GM23338 (cell line): Measurements from ENCODE around the gene MAST4.

ENCODE experiments used
- CREB1 ChIP-seq: fragments of 250-450 bp; sonication (Bioruptor Pico); IDR thresholded peaks from 2 replicates; pipeline ENCODE4 v1.5.0; 2020; ENCODE audit warnings: low read depth, mild to moderate bottlenecking, moderate library complexity
- ETS1 ChIP-seq: IDR thresholded peaks from 2 replicates; pipeline ENCODE4 v1.6.1; 2016; ENCODE audit warnings: antibody characterized with exemption
- EZH2 ChIP-seq: fragments of 200-600 bp; sonication (generic); IDR thresholded peaks from one replicate; pipeline ENCODE4 v1.8.0; 2017; ENCODE audit warnings: antibody characterized with exemption, mild to moderate bottlenecking, low read depth; ENCODE audit not compliant: unreplicated experiment
- EZH2phosphoT487 ChIP-seq: fragments of 200-600 bp; sonication (generic); IDR thresholded peaks from one replicate; pipeline ENCODE4 v1.8.1; 2018; ENCODE audit warnings: antibody characterized with exemption; ENCODE audit not compliant: unreplicated experiment
- JUNB ChIP-seq: IDR thresholded peaks from one replicate; pipeline ENCODE4 v1.6.1; 2016; ENCODE audit warnings: antibody characterized with exemption; ENCODE audit not compliant: unreplicated experiment
- NANOG ChIP-seq: IDR thresholded peaks from 2 replicates; pipeline ENCODE4 v1.6.1; 2016; ENCODE audit warnings: antibody characterized with exemption, borderline replicate concordance
- POLR2AphosphoS5 ChIP-seq: IDR thresholded peaks from 2 replicates; pipeline ENCODE4 v1.6.1; 2016; ENCODE audit warnings: antibody characterized with exemption, low read depth
- REST ChIP-seq: IDR thresholded peaks from one replicate; pipeline ENCODE4 v1.6.1; 2018; ENCODE audit warnings: antibody characterized with exemption; ENCODE audit not compliant: unreplicated experiment
- STAT1 ChIP-seq: IDR thresholded peaks from one replicate; pipeline ENCODE4 v1.6.1; 2016; ENCODE audit warnings: antibody characterized with exemption; ENCODE audit not compliant: unreplicated experiment
- ZNF114 ChIP-seq: fragments of 250-450 bp; sonication (Bioruptor Pico); IDR thresholded peaks from 2 replicates; pipeline ENCODE4 v1.5.0; 2020; ENCODE audit warnings: mild to moderate bottlenecking, moderate library complexity
- ZNF331 ChIP-seq: fragments of 250-450 bp; sonication (Bioruptor Pico); IDR thresholded peaks from 2 replicates; pipeline ENCODE4 v1.5.0; 2020; ENCODE audit warnings: low read depth, mild to moderate bottlenecking, moderate library complexity
- TF ChIP-seq, protein P1 (sequence below), 2 experiments: fragments of 200-600 bp in 1 of 2; sonication (generic) in 1 of 2; conservative IDR thresholded peaks; 2 replicates each; pipeline versions ENCODE4 v1.5.1 to v1.6.1; 2016 to 2017; ENCODE audit warnings: antibody characterized with exemption in 2 of 2, low read depth in 2 of 2, mild to moderate bottlenecking in 2 of 2, moderate library complexity in 1 of 2
- TF ChIP-seq, protein P2 (sequence below): fragments of 250-450 bp; sonication (Bioruptor Pico); IDR thresholded peaks from 2 replicates; pipeline ENCODE4 v1.5.0; 2020; ENCODE audit warnings: mild to moderate bottlenecking, moderate library complexity

DNA sequence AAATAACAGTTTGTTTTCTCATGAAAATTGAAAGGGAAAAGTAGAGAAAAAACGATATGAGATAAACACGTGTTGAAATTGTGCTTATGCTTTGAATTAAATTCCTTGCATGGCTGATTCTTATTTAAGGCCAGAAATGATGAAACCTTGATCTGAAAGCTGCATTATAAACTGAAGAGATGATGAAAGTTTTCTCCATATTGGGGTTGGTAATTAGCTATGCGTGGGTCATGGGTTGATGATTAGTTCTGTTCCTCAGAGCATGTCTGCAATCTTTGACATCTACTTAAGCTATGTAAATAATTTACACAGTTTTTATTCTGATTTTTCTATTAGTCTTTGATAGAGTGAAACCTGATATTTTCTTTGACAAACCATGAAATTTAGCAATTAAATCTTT lies 336.3 kb downstream of the MAST4 start:
- TF ChIP-seq, protein P1, sequence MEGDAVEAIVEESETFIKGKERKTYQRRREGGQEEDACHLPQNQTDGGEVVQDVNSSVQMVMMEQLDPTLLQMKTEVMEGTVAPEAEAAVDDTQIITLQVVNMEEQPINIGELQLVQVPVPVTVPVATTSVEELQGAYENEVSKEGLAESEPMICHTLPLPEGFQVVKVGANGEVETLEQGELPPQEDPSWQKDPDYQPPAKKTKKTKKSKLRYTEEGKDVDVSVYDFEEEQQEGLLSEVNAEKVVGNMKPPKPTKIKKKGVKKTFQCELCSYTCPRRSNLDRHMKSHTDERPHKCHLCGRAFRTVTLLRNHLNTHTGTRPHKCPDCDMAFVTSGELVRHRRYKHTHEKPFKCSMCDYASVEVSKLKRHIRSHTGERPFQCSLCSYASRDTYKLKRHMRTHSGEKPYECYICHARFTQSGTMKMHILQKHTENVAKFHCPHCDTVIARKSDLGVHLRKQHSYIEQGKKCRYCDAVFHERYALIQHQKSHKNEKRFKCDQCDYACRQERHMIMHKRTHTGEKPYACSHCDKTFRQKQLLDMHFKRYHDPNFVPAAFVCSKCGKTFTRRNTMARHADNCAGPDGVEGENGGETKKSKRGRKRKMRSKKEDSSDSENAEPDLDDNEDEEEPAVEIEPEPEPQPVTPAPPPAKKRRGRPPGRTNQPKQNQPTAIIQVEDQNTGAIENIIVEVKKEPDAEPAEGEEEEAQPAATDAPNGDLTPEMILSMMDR (conservative IDR thresholded peaks at IDR 0.05; ENCODE audit: low read depth in 2 of 2) = no peak
- TF ChIP-seq ZNF331 (CRISPR knock-in tag) (no peak), EZH2 (no peak), POLR2AphosphoS5 (no peak), STAT1 (no peak), REST (no peak), CREB1 (CRISPR knock-in tag) (no peak), ETS1 (no peak), JUNB (no peak), EZH2phosphoT487 (no peak), NANOG (no peak), ZNF114 (CRISPR knock-in tag) (no peak)
- TF ChIP-seq, protein P2, sequence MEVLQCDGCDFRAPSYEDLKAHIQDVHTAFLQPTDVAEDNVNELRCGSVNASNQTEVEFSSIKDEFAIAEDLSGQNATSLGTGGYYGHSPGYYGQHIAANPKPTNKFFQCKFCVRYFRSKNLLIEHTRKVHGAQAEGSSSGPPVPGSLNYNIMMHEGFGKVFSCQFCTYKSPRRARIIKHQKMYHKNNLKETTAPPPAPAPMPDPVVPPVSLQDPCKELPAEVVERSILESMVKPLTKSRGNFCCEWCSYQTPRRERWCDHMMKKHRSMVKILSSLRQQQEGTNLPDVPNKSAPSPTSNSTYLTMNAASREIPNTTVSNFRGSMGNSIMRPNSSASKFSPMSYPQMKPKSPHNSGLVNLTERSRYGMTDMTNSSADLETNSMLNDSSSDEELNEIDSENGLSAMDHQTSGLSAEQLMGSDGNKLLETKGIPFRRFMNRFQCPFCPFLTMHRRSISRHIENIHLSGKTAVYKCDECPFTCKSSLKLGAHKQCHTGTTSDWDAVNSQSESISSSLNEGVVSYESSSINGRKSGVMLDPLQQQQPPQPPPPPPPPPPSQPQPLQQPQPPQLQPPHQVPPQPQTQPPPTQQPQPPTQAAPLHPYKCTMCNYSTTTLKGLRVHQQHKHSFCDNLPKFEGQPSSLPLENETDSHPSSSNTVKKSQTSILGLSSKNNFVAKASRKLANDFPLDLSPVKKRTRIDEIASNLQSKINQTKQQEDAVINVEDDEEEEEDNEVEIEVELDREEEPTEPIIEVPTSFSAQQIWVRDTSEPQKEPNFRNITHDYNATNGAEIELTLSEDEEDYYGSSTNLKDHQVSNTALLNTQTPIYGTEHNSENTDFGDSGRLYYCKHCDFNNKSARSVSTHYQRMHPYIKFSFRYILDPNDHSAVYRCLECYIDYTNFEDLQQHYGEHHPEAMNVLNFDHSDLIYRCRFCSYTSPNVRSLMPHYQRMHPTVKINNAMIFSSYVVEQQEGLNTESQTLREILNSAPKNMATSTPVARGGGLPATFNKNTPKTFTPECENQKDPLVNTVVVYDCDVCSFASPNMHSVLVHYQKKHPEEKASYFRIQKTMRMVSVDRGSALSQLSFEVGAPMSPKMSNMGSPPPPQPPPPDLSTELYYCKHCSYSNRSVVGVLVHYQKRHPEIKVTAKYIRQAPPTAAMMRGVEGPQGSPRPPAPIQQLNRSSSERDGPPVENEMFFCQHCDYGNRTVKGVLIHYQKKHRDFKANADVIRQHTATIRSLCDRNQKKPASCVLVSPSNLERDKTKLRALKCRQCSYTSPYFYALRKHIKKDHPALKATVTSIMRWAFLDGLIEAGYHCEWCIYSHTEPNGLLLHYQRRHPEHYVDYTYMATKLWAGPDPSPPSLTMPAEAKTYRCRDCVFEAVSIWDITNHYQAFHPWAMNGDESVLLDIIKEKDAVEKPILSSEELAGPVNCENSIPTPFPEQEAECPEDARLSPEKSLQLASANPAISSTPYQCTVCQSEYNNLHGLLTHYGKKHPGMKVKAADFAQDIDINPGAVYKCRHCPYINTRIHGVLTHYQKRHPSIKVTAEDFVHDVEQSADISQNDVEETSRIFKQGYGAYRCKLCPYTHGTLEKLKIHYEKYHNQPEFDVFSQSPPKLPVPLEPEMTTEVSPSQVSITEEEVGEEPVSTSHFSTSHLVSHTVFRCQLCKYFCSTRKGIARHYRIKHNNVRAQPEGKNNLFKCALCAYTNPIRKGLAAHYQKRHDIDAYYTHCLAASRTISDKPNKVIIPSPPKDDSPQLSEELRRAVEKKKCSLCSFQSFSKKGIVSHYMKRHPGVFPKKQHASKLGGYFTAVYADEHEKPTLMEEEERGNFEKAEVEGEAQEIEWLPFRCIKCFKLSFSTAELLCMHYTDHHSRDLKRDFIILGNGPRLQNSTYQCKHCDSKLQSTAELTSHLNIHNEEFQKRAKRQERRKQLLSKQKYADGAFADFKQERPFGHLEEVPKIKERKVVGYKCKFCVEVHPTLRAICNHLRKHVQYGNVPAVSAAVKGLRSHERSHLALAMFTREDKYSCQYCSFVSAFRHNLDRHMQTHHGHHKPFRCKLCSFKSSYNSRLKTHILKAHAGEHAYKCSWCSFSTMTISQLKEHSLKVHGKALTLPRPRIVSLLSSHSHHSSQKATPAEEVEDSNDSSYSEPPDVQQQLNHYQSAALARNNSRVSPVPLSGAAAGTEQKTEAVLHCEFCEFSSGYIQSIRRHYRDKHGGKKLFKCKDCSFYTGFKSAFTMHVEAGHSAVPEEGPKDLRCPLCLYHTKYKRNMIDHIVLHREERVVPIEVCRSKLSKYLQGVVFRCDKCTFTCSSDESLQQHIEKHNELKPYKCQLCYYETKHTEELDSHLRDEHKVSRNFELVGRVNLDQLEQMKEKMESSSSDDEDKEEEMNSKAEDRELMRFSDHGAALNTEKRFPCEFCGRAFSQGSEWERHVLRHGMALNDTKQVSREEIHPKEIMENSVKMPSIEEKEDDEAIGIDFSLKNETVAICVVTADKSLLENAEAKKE (CRISPR knock-in tag) = no peak
